ENCODE measurements around the gene TIMM10. TPM values are rescaled to one million over a fixed set of nuclear protein-coding genes. Genes with fewer than 3 reads are reported as not detected.
A peak's percentile ranks its signal among the peaks of the same experiment; 100 is the strongest.

Gene TIMM10
- total RNA-seq, 1 donor: 32.1 TPM

GRCh38 chr11:57500515-57500914 lies 30.0 kb downstream of the TIMM10 start:
- no peak overlapping the region for H3K4me3 ChIP-seq (ENCODE audit: low read depth, low read length)
- TF ChIP-seq CTCF (IDR thresholded peaks at IDR 0.05; ENCODE audit: insufficient read depth, low read length): no peak
- DNase-seq (ENCODE audit: low read depth): no peak

- TF ChIP-seq CTCF (IDR thresholded peaks at IDR 0.05; ENCODE audit: insufficient read depth, low read length): no peak
- no peak for DNase-seq (ENCODE audit: low read depth)
- H3K4me3 ChIP-seq (ENCODE audit: low read depth, low read length): peak overlapping the region; percentile 52
These were observed 30.5 kb downstream of the TIMM10 start for GRCh38 chr11:57499983-57500461.

GRCh38 chr11:57499413-57499982 lies 31.1 kb downstream of the TIMM10 start:
- H3K4me3 ChIP-seq (ENCODE audit: low read depth, low read length): peak overlapping the region; percentile 52
- peak; percentile 87 for DNase-seq (ENCODE audit: low read depth)

GRCh38 chr11:57498540-57498939 lies 32.0 kb downstream of the TIMM10 start:
- TF ChIP-seq CTCF (IDR thresholded peaks at IDR 0.05; ENCODE audit: insufficient read depth, low read length): no peak
- DNase-seq (ENCODE audit: low read depth): no peak
- H3K4me3 ChIP-seq (ENCODE audit: low read depth, low read length): no peak overlapping the region

More at GRCh38 chr11:57499413-57499982, 31.1 kb downstream of the TIMM10 start:
- no peak for TF ChIP-seq CTCF (IDR thresholded peaks at IDR 0.05; ENCODE audit: insufficient read depth, low read length)

- DNase-seq (ENCODE audit: low read depth): no peak
- TF ChIP-seq CTCF (IDR thresholded peaks at IDR 0.05; ENCODE audit: insufficient read depth, low read length): no peak
- no peak overlapping the region for H3K4me3 ChIP-seq (ENCODE audit: low read depth, low read length)
These were observed 33.0 kb downstream of the TIMM10 start for GRCh38 chr11:57497303-57498247.

- no peak for TF ChIP-seq CTCF (IDR thresholded peaks at IDR 0.05; ENCODE audit: insufficient read depth, low read length)
- DNase-seq (ENCODE audit: low read depth): no peak
- no peak overlapping the region for H3K4me3 ChIP-seq (ENCODE audit: low read depth, low read length)
These were observed 34.3 kb downstream of the TIMM10 start for GRCh38 chr11:57496109-57496820.

All from fibroblast of the aortic adventitia (primary cell).